ENCODE results near the gene NAT9.
A peak's percentile ranks its signal among the peaks of the same experiment; 100 is the strongest.

Gene NAT9

GRCh38 chr17:74761419-74761818 is 14.7 kb downstream of the NAT9 start:
- DNase-seq (ENCODE audit: low read depth in 2 of 2), result no peak

- DNase-seq (ENCODE audit: low read depth in 2 of 2), result no peak
Measured at GRCh38 chr17:74760404-74761105, 15.6 kb downstream of the NAT9 start.

- DNase-seq (ENCODE audit: low read depth in 2 of 2), result no peak
Measured at GRCh38 chr17:74759941-74760340, 16.2 kb downstream of the NAT9 start.

GRCh38 chr17:74759243-74759801 is 16.8 kb downstream of the NAT9 start:
- no peak for DNase-seq (ENCODE audit: low read depth in 2 of 2)

GRCh38 chr17:74758848-74759168 is 17.3 kb downstream of the NAT9 start:
- DNase-seq (ENCODE audit: low read depth in 2 of 2), result no peak

GRCh38 chr17:74757931-74758847 is 18.0 kb downstream of the NAT9 start:
- DNase-seq (ENCODE audit: low read depth in 2 of 2), result no peak

- no peak for DNase-seq (ENCODE audit: low read depth in 2 of 2)
Measured at GRCh38 chr17:74757502-74757901, 18.6 kb downstream of the NAT9 start.

- DNase-seq (ENCODE audit: low read depth in 2 of 2), result no peak
Measured at GRCh38 chr17:74756891-74757290, 19.3 kb downstream of the NAT9 start.

GRCh38 chr17:74755533-74755932 is 20.6 kb downstream of the NAT9 start:
- no peak for DNase-seq (ENCODE audit: low read depth in 2 of 2)

GRCh38 chr17:74754832-74755231 is 21.3 kb downstream of the NAT9 start:
- no peak for DNase-seq (ENCODE audit: low read depth in 2 of 2)

GRCh38 chr17:74752822-74753401 is 23.2 kb downstream of the NAT9 start:
- no peak for DNase-seq (ENCODE audit: low read depth in 2 of 2)

GRCh38 chr17:74752415-74752814 is 23.7 kb downstream of the NAT9 start:
- no peak for DNase-seq (ENCODE audit: low read depth in 2 of 2)

GRCh38 chr17:74750327-74751069 is 25.6 kb downstream of the NAT9 start:
- DNase-seq (ENCODE audit: low read depth in 2 of 2), result no peak

GRCh38 chr17:74750039-74750326 is 26.2 kb downstream of the NAT9 start:
- DNase-seq (ENCODE audit: low read depth in 2 of 2), result no peak

GRCh38 chr17:74749279-74750038 is 26.7 kb downstream of the NAT9 start:
- DNase-seq (ENCODE audit: low read depth in 2 of 2), result no peak

GRCh38 chr17:74748529-74749278 is 27.4 kb downstream of the NAT9 start, which contains the start of gene NHERF1:
TSS of gene NHERF1 (plus strand) at chr17:74748628. CDS start at chr17:74748847, 219 bp downstream.
- peak; percentile 91 to 93 for DNase-seq (ENCODE audit: low read depth in 2 of 2)

- DNase-seq (ENCODE audit: low read depth in 2 of 2), result no peak
Measured at GRCh38 chr17:74748279-74748528, 27.9 kb downstream of the NAT9 start.

- DNase-seq (ENCODE audit: low read depth in 2 of 2), result no peak
Measured at GRCh38 chr17:74746922-74747321, 29.2 kb downstream of the NAT9 start.

GRCh38 chr17:74746376-74746775 is 29.8 kb downstream of the NAT9 start:
- DNase-seq (ENCODE audit: low read depth in 2 of 2), result no peak

GRCh38 chr17:74745548-74746177 is 30.5 kb downstream of the NAT9 start:
- no peak for DNase-seq (ENCODE audit: low read depth in 2 of 2)
